Keratinocyte (primary cell): Measurements from ENCODE around the gene RNF212B. TPM values are rescaled to one million over a fixed set of nuclear protein-coding genes. Genes with fewer than 3 reads are reported as not detected.

ENCODE experiments used
- DNase-seq: peaks from one replicate; pipeline ENCODE4 v3.0.0-alpha.2; 2011; ENCODE audit warnings: low read depth, missing footprints, low spot score
- FAIRE-seq: peaks from 2 replicates; lab custom pipeline; 2011; peaks lifted over from hg19 to GRCh38; lab: Jason Lieb, UNC
- H2AFZ ChIP-seq: 2 replicates; pipeline ENCODE4 v1.6.0; 2012; ENCODE audit warnings: low read length, control low read depth, inconsistent platforms; ENCODE audit not compliant: control insufficient read depth
- H3K27ac ChIP-seq: 2 replicates; pipeline ENCODE4 v1.5.1; 2011; ENCODE audit warnings: low read length; ENCODE audit not compliant: control insufficient read depth, insufficient read depth
- H3K27me3 ChIP-seq: 3 replicates; pipeline ENCODE4 v1.6.0; 2011; ENCODE audit warnings: low read length; ENCODE audit not compliant: control insufficient read depth, insufficient read depth; ENCODE audit errors: extremely low read depth
- H3K36me3 ChIP-seq, 2 experiments: 2 replicates in 1 of 2; 3 replicates in 1 of 2; pipeline ENCODE4 v1.5.1; 2011; ENCODE audit warnings: low read length in 2 of 2, mild to moderate bottlenecking in 1 of 2; ENCODE audit not compliant: control insufficient read depth in 2 of 2, insufficient read depth in 2 of 2; ENCODE audit errors: extremely low read depth in 1 of 2
- H3K4me1 ChIP-seq: 3 replicates; pipeline ENCODE4 v1.5.1; 2011; ENCODE audit warnings: low read length; ENCODE audit not compliant: control insufficient read depth, insufficient read depth; ENCODE audit errors: extremely low read depth
- H3K4me2 ChIP-seq: 3 replicates; pipeline ENCODE4 v1.6.0; 2011; ENCODE audit warnings: low read depth, low read length; ENCODE audit not compliant: control insufficient read depth, insufficient read depth; ENCODE audit errors: extremely low read depth
- H3K4me3 ChIP-seq, 3 experiments: fragments of 200-600 bp in 1 of 3; sonication (generic) in 1 of 3; 2 replicates in 2 of 3; 3 replicates in 1 of 3; pipeline ENCODE4 v1.5.1; 2011 to 2016; ENCODE audit warnings: low read length in 3 of 3, mild to moderate bottlenecking in 3 of 3, control low read depth in 2 of 3, inconsistent platforms in 1 of 3, low read depth in 1 of 3, mixed read lengths in 1 of 3, mixed run types in 1 of 3, moderate library complexity in 1 of 3; ENCODE audit not compliant: control insufficient read depth in 2 of 3, insufficient read depth in 2 of 3; ENCODE audit errors: extremely low read depth in 1 of 3
- H3K79me2 ChIP-seq: 2 replicates; pipeline ENCODE4 v1.6.0; 2012; ENCODE audit warnings: low read length; ENCODE audit not compliant: control insufficient read depth, insufficient read depth
- H3K9ac ChIP-seq: 3 replicates; pipeline ENCODE4 v1.6.0; 2011; ENCODE audit warnings: low read length; ENCODE audit not compliant: control insufficient read depth, insufficient read depth; ENCODE audit errors: extremely low read depth
- H3K9me1 ChIP-seq: 3 replicates; pipeline ENCODE4 v1.6.0; 2011; ENCODE audit warnings: low read length; ENCODE audit not compliant: control insufficient read depth, insufficient read depth; ENCODE audit errors: extremely low read depth
- H3K9me3 ChIP-seq: 2 replicates; pipeline ENCODE4 v1.5.1; 2012; ENCODE audit warnings: low read depth, low read length; ENCODE audit not compliant: control insufficient read depth
- H4K20me1 ChIP-seq: 3 replicates; pipeline ENCODE4 v1.6.0; 2011; ENCODE audit warnings: low read length; ENCODE audit not compliant: control insufficient read depth, insufficient read depth; ENCODE audit errors: extremely low read depth
- CTCF ChIP-seq, 3 experiments: IDR thresholded peaks in 1 of 3; conservative IDR thresholded peaks in 1 of 3; optimal IDR thresholded peaks in 1 of 3; 2 replicates in 2 of 3; 3 replicates in 1 of 3; pipeline versions ENCODE3 to v1.5.1; 2011; ENCODE audit warnings: low read length in 3 of 3, mild to moderate bottlenecking in 3 of 3, moderate library complexity in 2 of 3, control low read depth in 1 of 3, inconsistent platforms in 1 of 3; ENCODE audit not compliant: insufficient read depth in 2 of 3; ENCODE audit errors: extremely low read depth in 1 of 3
- EZH2 ChIP-seq: IDR thresholded peaks from one replicate; pipeline ENCODE4 v1.6.1; 2012; ENCODE audit warnings: inconsistent platforms, mild to moderate bottlenecking, low read length, moderate library complexity
- dilution Hi-C: fragments of 300-500 bp; cut with MboI; formaldehyde crosslinking; loops from one replicate; pipeline ENCODE4 v1.7.0; 2020; ENCODE audit warnings: low sequenced_read_pairs; ENCODE audit not compliant: extremely low pct_ligation_motif_present
- polyA plus RNA-seq, 5 experiments: library from polyadenylated mRNA; depleted of rRNA in 3 of 5; stranded (reverse) in 3 of 5; stranded (forward) in 1 of 5; unstranded in 1 of 5; fragments of >200 nt; gene quantifications; 1 replicate in 1 of 5; 2 replicates in 3 of 5; 3 replicates in 1 of 5; pipeline versions ENCODE4 v1.2.1 to v1.2.3, GENCODE V29; 2011 to 2012; ENCODE audit warnings: missing spikeins in 2 of 5, low read depth in 1 of 5, low replicate concordance in 1 of 5

RNF212B gene
- polyA plus RNA-seq, 1 donor (not counting 4 experiments of a cell fraction or from before 2014, with no cell fraction given), result not detected

GRCh38 chr14:23301969-23302289, 64.2 kb downstream of the RNF212B start:
- Histone ChIP-seq H3K27ac (peak overlapping the region; percentile 81), H3K9me3 (no peaks in the 10 kb centered on the region), H3K36me3 (no peaks in the 10 kb centered on the region), H3K9me1 (no peaks in the 10 kb centered on the region), H4K20me1 (no peaks in the 10 kb centered on the region), H3K4me3 (peak overlapping the region; percentile 49 to 80 (median 77)), H3K79me2 (peaks cover 2% of the 10 kb centered on the region), H3K9ac (peak overlapping the region; percentile 83), H2AFZ (peak overlapping the region; percentile 95), H3K27me3 (no peaks in the 10 kb centered on the region), H3K4me1 (peaks cover 39% of the 10 kb centered on the region), H3K4me2 (peak overlapping the region; percentile 93)
- TF ChIP-seq EZH2, result no peak
- no peak for TF ChIP-seq CTCF (optimal IDR thresholded peaks at IDR 0.05 in 1 of 3, IDR thresholded peaks at IDR 0.05 in 1 of 3, conservative IDR thresholded peaks at IDR 0.05 in 1 of 3; ENCODE audit: extremely low read depth in 1 of 3, insufficient read depth in 2 of 3, low read length in 3 of 3)
- dilution Hi-C loops, result no loop called here
- FAIRE-seq, result no peak
- no peak for DNase-seq

- DNase-seq (no peak), FAIRE-seq (no peak)
- Histone ChIP-seq H3K27me3 (no peaks in the 10 kb centered on the region), H3K27ac (peak within 1 kb of the TSS; percentile 81), H3K4me1 (peaks cover 42% of the 10 kb centered on the region), H3K9ac (peak within 1 kb of the TSS; percentile 83), H3K9me1 (no peaks in the 10 kb centered on the region), H3K36me3 (peaks cover 0 to 4% of the 10 kb centered on the region in 2 experiments), H3K4me2 (peak within 1 kb of the TSS; percentile 93), H2AFZ (peak within 1 kb of the TSS; percentile 95), H4K20me1 (no peaks in the 10 kb centered on the region), H3K79me2 (peaks cover 9% of the 10 kb centered on the region), H3K9me3 (no peaks in the 10 kb centered on the region), H3K4me3 (peak within 1 kb of the TSS; percentile 49 to 80 (median 77))
- dilution Hi-C loops, result no loop called here
- TF ChIP-seq CTCF (optimal IDR thresholded peaks at IDR 0.05 in 1 of 3, IDR thresholded peaks at IDR 0.05 in 1 of 3, conservative IDR thresholded peaks at IDR 0.05 in 1 of 3; ENCODE audit: extremely low read depth in 1 of 3, insufficient read depth in 2 of 3, low read length in 3 of 3) (no peak), EZH2 (no peak)
These were observed 64.8 kb downstream of the RNF212B start, which contains the start of gene PPP1R3E for GRCh38 chr14:23302290-23303225. PPP1R3E (minus strand) TSS chr14:23302859; CDS start chr14:23302576, 283 bp downstream.
